B cell (primary cell): ENCODE results near the gene NDUFS3.

ENCODE experiments used
- EZH2 ChIP-seq: IDR thresholded peaks from 2 replicates; pipeline ENCODE4 v1.6.1; 2012; ENCODE audit warnings: borderline replicate concordance, low read depth, mild to moderate bottlenecking, moderate library complexity, low read length; ENCODE audit not compliant: insufficient read depth, poor library complexity, severe bottlenecking
- TF ChIP-seq, protein P1 (sequence below): fragments of 200-600 bp; IDR thresholded peaks from one replicate; pipeline ENCODE4 v1.8.0; 2022; ENCODE audit warnings: antibody characterized with exemption, mild to moderate bottlenecking

DNA sequence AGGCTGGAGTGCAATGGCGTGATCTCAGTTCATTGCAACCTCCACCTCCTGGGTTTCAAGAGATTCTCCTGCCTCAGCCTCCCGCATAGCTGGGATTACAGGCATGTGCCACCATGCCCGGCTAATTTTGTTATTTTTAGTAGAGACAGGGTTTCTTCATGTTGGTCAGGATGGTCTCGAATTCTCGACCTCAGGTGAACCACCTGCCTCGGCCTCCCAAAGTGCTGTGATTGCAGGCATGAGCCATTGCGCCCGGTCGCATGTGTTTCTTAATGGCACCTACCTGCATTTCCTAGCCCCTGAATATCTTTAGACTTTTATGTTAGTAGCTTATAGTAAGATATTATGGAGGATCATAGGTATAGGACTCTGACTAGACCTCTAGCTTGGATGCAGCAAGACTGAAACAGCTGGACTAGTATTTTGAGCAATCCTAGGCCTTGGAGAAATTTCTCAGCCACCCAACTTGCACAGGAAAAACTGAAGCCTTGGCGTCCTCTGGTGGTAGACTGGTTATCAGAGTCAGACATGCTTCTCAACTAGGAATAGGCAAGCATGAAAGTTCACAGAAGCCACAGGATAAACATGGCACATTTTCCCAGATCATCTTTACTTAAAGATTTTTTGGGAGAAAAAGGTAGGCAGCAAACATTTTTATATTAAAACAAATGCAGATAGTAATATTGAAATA, 38.0 kb downstream of the NDUFS3 start:
- no peak for TF ChIP-seq EZH2
- TF ChIP-seq, protein P1, sequence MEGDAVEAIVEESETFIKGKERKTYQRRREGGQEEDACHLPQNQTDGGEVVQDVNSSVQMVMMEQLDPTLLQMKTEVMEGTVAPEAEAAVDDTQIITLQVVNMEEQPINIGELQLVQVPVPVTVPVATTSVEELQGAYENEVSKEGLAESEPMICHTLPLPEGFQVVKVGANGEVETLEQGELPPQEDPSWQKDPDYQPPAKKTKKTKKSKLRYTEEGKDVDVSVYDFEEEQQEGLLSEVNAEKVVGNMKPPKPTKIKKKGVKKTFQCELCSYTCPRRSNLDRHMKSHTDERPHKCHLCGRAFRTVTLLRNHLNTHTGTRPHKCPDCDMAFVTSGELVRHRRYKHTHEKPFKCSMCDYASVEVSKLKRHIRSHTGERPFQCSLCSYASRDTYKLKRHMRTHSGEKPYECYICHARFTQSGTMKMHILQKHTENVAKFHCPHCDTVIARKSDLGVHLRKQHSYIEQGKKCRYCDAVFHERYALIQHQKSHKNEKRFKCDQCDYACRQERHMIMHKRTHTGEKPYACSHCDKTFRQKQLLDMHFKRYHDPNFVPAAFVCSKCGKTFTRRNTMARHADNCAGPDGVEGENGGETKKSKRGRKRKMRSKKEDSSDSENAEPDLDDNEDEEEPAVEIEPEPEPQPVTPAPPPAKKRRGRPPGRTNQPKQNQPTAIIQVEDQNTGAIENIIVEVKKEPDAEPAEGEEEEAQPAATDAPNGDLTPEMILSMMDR = peak; percentile 31
